WERI-Rb-1 (cell line): ENCODE measurements around the gene HDAC4.

Experiments
- DNase-seq: peaks from one replicate; pipeline ENCODE4 v3.0.0-alpha.2; 2020
- H3K27ac ChIP-seq: fragments of 250-450 bp; sonication (Bioruptor Pico); 2 replicates; pipeline ENCODE4 v1.5.1; 2020; ENCODE audit warnings: mild to moderate bottlenecking, moderate library complexity
- H3K27me3 ChIP-seq: fragments of 250-450 bp; sonication (Bioruptor Pico); 2 replicates; pipeline ENCODE4 v1.5.1; 2021; ENCODE audit warnings: mild to moderate bottlenecking, low read depth, moderate library complexity; ENCODE audit not compliant: insufficient read depth, severe bottlenecking
- H3K36me3 ChIP-seq: fragments of 250-450 bp; sonication (Bioruptor Pico); 2 replicates; pipeline ENCODE4 v1.5.1; 2020; ENCODE audit warnings: mild to moderate bottlenecking, moderate library complexity
- H3K4me3 ChIP-seq: 2 replicates; pipeline ENCODE4 v1.5.1; 2011; ENCODE audit warnings: low read depth, mild to moderate bottlenecking, control low read depth, low read length
- H3K9me3 ChIP-seq: fragments of 250-450 bp; sonication (Bioruptor Pico); 2 replicates; pipeline ENCODE4 v1.5.1; 2021; ENCODE audit warnings: mild to moderate bottlenecking, moderate library complexity; ENCODE audit not compliant: severe bottlenecking
- TF ChIP-seq, protein P1 (sequence below): IDR thresholded peaks from 2 replicates; pipeline ENCODE4 v1.5.1; 2011; ENCODE audit warnings: low read depth, mild to moderate bottlenecking, control low read depth, inconsistent platforms, low read length

The HDAC4 gene

DNA sequence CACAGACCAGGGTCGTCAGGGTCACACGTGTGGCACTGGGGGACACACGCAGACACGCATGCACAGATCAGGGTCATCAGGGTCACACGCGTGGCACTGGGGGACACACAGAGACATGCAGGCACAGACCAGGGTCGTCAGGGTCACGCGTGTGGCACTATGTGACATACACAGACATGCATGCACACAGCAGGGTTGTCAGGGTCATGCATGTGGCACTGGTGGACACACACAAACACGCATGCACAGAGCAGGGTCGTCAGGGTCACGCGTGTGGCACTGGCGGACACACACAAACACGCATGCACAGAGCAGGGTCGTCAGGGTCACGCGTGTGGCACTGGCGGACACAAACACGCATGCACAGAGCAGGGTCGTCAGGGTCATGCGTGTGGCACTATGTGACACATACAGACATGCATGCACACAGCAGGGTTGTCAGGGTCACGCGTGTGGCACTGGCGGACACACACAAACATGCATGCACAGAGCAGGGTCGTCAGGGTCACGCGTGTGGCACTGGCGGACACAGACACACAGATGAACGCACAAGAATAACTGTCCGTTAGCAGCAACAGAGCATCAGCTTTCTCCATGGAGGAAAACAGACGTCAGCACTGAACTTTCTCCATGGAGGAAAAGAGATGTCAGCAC lies 34.9 kb downstream of the HDAC4 start:
- Histone ChIP-seq H3K4me3 (no peak overlapping the region), H3K27me3 (no peaks in the 10 kb centered on the region), H3K36me3 (no peaks in the 10 kb centered on the region), H3K27ac (no peak overlapping the region), H3K9me3 (no peaks in the 10 kb centered on the region)
- no peak for DNase-seq
- TF ChIP-seq, protein P1, sequence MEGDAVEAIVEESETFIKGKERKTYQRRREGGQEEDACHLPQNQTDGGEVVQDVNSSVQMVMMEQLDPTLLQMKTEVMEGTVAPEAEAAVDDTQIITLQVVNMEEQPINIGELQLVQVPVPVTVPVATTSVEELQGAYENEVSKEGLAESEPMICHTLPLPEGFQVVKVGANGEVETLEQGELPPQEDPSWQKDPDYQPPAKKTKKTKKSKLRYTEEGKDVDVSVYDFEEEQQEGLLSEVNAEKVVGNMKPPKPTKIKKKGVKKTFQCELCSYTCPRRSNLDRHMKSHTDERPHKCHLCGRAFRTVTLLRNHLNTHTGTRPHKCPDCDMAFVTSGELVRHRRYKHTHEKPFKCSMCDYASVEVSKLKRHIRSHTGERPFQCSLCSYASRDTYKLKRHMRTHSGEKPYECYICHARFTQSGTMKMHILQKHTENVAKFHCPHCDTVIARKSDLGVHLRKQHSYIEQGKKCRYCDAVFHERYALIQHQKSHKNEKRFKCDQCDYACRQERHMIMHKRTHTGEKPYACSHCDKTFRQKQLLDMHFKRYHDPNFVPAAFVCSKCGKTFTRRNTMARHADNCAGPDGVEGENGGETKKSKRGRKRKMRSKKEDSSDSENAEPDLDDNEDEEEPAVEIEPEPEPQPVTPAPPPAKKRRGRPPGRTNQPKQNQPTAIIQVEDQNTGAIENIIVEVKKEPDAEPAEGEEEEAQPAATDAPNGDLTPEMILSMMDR: no peak

DNA sequence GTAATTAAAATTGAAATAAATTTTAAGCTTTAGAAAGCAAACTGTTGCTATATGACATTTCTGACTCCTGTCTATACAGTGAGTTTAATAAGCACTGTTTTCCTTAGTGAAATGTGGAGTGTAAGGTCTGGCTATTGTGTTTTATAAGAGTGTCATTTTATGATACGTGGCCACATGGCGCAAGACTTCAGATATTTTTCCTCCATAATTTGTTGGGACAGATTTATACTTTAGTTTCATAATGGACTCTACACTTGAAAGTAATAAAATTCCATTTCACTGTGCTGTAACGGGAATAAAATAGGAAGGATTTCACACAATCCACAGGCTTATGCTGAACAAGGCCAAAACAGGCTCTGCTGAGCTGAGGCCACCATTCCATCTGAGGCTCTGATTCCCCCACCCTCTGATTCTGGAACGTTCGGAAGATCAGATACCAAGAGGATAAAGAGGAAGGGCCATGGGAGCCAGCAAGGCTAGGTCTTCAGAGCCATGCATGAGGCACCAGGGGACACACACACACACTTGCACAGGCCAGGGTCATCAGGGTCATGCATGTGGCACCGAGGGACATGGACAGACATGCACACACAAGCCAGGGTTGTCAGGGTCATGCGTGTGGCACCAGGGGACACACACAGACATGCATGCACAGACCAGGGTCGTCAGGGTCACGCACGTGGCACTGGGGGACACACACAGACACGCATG lies 35.6 kb downstream of the HDAC4 start:
- Histone ChIP-seq H3K4me3 (no peak overlapping the region), H3K27me3 (no peaks in the 10 kb centered on the region), H3K9me3 (no peaks in the 10 kb centered on the region), H3K27ac (no peak overlapping the region), H3K36me3 (no peaks in the 10 kb centered on the region)
- DNase-seq: no peak
- TF ChIP-seq, protein P1: no peak

GRCh38 chr2:239363946-239364637 lies 36.7 kb downstream of the HDAC4 start:
- Histone ChIP-seq H3K27me3 (no peaks in the 10 kb centered on the region), H3K9me3 (no peaks in the 10 kb centered on the region), H3K4me3 (no peak overlapping the region), H3K36me3 (no peaks in the 10 kb centered on the region), H3K27ac (no peak overlapping the region)
- TF ChIP-seq, protein P1: no peak
- DNase-seq: no peak

- no peaks in the 10 kb centered on the region for H3K27me3 ChIP-seq
- TF ChIP-seq, protein P1: no peak
- DNase-seq: no peak
- no peaks in the 10 kb centered on the region for H3K9me3 ChIP-seq
- H3K27ac ChIP-seq: no peak overlapping the region
- H3K4me3 ChIP-seq: no peak overlapping the region
- H3K36me3 ChIP-seq: no peaks in the 10 kb centered on the region
These were observed 38.3 kb downstream of the HDAC4 start for GRCh38 chr2:239362507-239362906.

- H3K4me3 ChIP-seq: no peak overlapping the region
- DNase-seq: no peak
- no peaks in the 10 kb centered on the region for H3K9me3 ChIP-seq
- no peak overlapping the region for H3K27ac ChIP-seq
- TF ChIP-seq, protein P1: no peak
- H3K36me3 ChIP-seq: no peaks in the 10 kb centered on the region
- no peaks in the 10 kb centered on the region for H3K27me3 ChIP-seq
These were observed 39.5 kb downstream of the HDAC4 start for GRCh38 chr2:239361311-239361642.
